ENCODE data around the gene POU6F2.

- TF ChIP-seq CTCF (IDR thresholded peaks at IDR 0.05) = no peak
- TF ChIP-seq POLR2A (IDR thresholded peaks at IDR 0.05) = no peak
Observed at GRCh38 chr7:39285256-39285655, 307.5 kb downstream of the POU6F2 start.
